SKM-1 (cell line): ENCODE data around the gene BMS1.
A peak's percentile ranks its signal among the peaks of the same experiment; 100 is the strongest.
"Not testable (repeated sequence)": the region's sequence is repeated elsewhere in the genome, so short reads cannot be mapped to it uniquely, and the experiment has no call there.

Source experiments
- DNase-seq: peaks from one replicate; lab custom pipeline; 2025; ENCODE audit not compliant: unreplicated experiment; lab: John Stamatoyannopoulos, UW

BMS1 gene, protein sequence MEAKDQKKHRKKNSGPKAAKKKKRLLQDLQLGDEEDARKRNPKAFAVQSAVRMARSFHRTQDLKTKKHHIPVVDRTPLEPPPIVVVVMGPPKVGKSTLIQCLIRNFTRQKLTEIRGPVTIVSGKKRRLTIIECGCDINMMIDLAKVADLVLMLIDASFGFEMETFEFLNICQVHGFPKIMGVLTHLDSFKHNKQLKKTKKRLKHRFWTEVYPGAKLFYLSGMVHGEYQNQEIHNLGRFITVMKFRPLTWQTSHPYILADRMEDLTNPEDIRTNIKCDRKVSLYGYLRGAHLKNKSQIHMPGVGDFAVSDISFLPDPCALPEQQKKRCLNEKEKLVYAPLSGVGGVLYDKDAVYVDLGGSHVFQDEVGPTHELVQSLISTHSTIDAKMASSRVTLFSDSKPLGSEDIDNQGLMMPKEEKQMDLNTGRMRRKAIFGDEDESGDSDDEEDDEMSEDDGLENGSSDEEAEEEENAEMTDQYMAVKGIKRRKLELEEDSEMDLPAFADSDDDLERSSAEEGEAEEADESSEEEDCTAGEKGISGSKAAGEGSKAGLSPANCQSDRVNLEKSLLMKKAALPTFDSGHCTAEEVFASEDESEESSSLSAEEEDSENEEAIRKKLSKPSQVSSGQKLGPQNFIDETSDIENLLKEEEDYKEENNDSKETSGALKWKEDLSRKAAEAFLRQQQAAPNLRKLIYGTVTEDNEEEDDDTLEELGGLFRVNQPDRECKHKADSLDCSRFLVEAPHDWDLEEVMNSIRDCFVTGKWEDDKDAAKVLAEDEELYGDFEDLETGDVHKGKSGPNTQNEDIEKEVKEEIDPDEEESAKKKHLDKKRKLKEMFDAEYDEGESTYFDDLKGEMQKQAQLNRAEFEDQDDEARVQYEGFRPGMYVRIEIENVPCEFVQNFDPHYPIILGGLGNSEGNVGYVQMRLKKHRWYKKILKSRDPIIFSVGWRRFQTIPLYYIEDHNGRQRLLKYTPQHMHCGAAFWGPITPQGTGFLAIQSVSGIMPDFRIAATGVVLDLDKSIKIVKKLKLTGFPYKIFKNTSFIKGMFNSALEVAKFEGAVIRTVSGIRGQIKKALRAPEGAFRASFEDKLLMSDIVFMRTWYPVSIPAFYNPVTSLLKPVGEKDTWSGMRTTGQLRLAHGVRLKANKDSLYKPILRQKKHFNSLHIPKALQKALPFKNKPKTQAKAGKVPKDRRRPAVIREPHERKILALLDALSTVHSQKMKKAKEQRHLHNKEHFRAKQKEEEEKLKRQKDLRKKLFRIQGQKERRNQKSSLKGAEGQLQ

DNA sequence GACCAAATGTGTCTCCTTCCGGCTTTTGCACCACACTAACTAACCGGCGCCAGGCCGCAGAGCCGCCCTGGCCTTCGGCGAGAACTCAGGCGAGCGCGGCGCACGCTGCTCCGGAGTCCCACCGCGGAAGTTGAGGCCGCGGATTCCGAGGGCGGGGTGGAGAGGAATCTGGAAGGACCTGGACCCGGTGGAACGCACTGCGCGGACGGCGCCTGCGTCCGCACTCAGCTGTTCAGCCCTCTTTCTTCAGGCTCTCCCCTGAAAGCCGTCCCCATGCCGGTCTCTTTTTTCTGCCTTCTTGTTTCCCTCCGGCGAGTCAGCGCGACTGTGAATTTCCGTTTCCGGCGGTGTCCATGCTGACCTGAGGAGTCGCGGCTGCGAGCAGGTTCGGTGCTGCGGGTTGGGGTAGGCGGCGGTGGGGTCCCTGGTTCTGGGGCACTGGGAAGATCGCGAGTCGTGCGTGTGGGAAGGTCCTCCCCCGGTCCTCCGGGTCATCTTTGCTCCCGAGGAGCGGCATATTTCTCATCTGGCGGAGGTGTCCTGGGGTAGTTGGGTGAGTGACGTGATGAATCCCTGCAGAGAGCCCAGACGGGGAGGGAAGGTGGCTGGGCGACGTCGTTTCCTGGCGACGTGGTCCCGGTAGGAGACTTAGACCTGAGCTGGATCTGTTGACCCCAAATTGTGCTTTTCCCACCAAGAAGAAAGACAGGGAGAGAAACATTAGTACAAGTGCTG lies at the start of gene BMS1:
Gene BMS1, plus strand, starts transcription at position 350 of the 735 bp plus-strand sequence. CDS start 1,600 bp downstream, outside the sequence.
- peak; percentile 76 for DNase-seq

GRCh38 chr10:42734536-42734935 lies 48.1 kb upstream of the BMS1 start:
- no peak for DNase-seq

DNA sequence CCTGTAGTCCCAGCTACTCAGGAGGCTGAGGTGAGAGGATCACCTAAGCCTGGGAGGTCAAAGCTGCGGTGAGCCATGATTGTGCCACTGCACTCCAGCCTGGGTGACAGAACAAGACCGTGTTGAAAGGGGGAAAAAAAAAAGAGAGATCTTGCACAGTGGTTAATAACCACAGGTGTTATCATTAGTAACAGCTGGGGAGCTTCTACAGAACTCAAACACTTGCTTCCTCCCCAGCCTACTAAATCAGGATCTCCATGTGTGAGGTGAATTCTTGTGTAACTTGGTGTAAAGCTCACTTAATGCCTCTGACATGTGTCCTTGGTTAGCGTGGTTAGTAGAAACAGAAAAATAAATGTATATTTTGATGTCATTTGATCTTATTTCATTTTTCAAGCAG lies 43.9 kb upstream of the BMS1 start:
- DNase-seq = no peak

- not testable (repeated sequence) for DNase-seq
These were observed 41.1 kb upstream of the BMS1 start for GRCh38 chr10:42741536-42741935.

DNA sequence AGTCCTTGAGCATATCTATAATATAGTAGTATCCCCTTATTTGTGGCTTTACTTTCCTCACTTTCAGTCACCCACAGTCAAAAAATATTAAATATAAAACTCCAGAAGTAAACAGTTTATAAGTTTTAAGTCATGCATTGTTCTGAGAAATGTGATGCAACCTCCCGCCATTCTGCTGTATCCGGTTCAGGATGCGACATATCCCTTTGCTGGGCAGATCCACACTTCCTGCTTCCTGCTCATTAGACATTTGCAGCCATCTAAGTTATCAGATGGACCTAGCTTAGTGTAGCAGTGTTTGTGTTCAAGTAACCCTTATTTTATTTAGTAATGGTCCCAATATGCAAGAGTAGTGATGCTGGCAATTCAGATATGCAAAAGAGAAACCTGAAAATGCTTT lies 38.9 kb upstream of the BMS1 start:
- no peak for DNase-seq

- DNase-seq = no peak
These were observed 38.4 kb upstream of the BMS1 start for GRCh38 chr10:42744134-42744701.

DNA sequence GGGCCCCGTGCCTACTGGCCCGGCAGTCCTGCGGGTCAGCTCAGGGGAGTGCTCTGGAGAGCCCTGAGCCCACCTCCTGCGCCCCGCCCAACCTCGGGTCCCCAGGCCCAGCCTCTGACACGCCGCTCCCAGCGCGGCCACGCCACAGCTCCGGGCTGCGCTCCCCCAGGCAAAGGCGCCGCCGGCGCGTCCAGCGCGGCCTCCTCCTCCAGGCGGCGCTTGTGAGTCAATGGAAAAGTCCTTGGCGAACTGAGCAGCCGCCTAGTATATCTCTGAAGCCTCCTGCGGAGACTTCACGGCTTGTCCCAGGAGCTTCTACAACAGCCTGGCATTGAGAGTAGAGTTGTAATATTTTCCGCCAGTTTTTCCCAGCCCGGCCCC lies 29.5 kb upstream of the BMS1 start:
- peak; percentile 18 for DNase-seq

DNA sequence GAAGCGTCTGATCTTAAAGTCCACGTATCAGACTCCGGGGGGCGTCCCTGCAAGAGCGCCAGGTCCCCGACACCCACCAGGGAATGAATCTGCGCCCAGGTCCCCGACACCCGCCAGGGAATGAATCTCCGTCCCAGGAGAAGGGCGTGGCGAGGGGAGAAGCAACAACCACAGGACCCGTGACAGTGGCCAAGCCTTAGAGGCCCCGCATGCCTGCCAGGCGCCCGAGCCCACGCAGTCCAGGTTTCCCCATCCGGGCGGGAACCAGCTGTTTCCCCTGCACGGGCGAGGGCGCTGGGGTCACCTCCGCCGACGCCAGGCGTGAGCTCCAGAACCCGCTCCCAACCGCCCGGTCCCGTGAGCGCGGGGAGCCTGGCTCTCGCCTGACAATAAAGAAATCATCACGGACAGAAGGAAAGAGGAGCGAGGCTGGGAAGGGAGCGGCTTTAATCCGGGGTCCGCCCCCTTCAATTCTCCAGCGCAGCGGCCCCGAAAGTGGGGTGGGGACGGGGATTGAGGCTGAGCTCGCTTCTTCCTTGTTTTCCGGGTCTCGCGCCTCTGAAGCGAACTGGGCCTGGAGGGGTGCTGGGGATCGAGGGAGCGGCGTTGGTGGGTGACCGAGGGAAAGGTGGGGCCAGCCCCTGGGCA lies 29.0 kb upstream of the BMS1 start:
- no peak for DNase-seq

DNA sequence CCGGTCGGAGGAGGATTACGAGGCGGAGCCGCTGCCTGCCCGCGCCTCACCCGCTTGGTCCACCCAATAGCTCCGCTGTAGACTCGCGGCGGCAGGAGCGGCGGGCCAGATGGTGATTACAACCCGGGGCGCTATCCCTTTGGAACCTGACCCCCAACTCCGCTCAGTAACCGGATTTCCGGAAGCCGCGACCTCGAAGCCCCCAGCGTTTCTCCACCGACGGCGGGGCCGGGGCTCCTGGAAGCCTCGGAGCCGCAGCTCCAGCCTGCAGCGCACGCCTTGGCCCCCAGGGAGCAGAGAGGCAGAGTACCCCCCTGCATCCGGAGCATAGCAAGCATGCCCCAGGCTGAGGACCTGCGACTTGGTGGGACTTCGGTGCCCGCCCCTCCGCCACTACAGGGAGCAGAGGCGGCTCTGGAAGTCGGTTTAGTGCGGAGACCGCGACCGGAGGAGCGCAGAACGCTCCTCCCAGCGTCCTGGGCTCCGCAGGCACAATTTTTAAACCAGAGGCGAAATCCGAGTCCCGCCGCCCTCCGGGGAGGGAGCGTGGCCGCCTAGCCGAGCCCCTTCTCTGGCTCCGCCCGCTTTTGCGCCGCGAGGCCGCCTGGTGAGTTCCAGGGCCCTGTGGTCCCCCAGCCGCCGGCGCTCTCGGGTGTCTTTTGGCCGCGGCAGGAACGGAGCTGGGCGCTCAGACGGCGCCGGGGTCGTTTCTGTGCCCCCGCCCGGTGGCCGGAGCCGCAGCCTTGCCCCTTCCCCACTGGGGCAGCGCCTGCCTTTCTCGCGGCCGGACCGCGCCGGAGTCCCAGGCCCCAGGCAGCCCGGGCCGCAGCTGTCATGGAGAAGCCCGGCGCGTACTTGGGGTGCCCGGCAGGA lies 28.2 kb upstream of the BMS1 start:
- DNase-seq = no peak

- no peak for DNase-seq
These were observed 27.6 kb upstream of the BMS1 start for GRCh38 chr10:42755028-42755451.

GRCh38 chr10:42755556-42756093 lies 27.0 kb upstream of the BMS1 start:
- DNase-seq = no peak

DNA sequence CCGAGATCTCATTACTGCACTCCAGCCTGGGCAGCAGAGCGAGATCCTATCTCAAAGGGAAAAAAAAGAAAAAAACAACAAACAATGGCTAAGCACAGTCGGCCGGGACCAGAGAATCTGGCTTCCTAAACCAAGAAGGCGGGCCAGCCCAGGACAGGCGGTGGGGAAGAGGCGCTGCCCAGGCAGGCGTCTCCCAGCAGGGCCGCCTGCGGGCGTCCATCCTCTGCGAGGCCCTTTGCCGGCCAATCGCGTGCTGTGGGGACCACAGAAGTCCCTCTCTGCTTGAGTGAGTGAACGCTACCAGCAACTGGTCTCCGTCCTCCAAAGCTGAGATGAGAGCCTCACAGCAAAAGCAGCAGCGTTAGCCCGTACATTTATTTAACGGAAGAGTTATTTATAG lies 14.7 kb upstream of the BMS1 start:
- no peak for DNase-seq

- no peak for DNase-seq
These were observed 13.9 kb upstream of the BMS1 start for GRCh38 chr10:42768581-42769152.

GRCh38 chr10:42769173-42769572 lies 13.4 kb upstream of the BMS1 start:
- DNase-seq = no peak

GRCh38 chr10:42769673-42770072 lies 12.9 kb upstream of the BMS1 start:
- DNase-seq = no peak

GRCh38 chr10:42776681-42777080 lies 5.9 kb upstream of the BMS1 start:
- no peak for DNase-seq

- DNase-seq = no peak
These were observed 2.1 kb upstream of the BMS1 start for GRCh38 chr10:42780456-42780855.

DNA sequence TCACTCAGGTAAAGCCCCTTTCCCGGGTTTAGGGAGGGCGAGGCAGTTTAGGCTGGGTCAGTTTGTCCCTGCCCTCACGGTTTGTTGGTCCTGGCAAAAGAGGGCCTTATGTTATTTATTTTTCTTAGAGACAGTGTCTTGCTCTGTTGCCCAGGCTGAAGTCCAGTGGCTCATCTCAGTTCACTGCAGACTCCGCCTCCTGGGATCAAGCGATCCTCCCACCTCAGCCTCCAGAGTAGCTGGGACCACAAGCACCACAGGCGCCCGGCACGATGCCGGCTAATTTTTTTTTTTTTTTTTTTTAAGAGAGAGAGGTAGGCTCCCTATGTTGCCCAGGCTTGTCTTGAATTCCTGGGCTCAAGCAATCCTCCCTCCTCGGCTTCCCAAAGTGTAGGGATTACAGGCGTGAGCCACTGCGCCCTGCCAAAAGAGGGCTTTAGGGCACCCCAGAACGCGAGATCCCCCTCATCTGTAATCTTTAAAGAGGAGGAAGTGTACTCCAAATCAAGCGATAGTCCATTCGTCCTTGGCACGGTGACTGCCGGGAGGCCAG lies 626 bp upstream of the BMS1 start:
- no peak for DNase-seq
